ENCODE measurements around the gene HBQ1.
"Not testable (repeated sequence)": the region's sequence is repeated elsewhere in the genome, so short reads cannot be mapped to it uniquely, and the experiment has no call there.

HBQ1 gene

GRCh38 chr16:180101-180675, at the start of gene HBQ1:
Gene HBQ1 (plus strand): TSS chr16:180459. CDS start chr16:180487, 28 bp downstream.
- peak; percentile 86 for DNase-seq

GRCh38 chr16:130533-131173, 49.6 kb upstream of the HBQ1 start:
- DNase-seq: no peak

GRCh38 chr16:132120-132519, 48.1 kb upstream of the HBQ1 start:
- no peak for DNase-seq

GRCh38 chr16:133716-134115, 46.5 kb upstream of the HBQ1 start:
- DNase-seq: no peak

GRCh38 chr16:138049-138417, 42.2 kb upstream of the HBQ1 start:
- DNase-seq: peak; percentile 71

- DNase-seq: no peak
These were observed 39.9 kb upstream of the HBQ1 start for GRCh38 chr16:140175-140857.

GRCh38 chr16:142405-142967, 37.8 kb upstream of the HBQ1 start:
- DNase-seq: no peak

GRCh38 chr16:143047-143446, 37.2 kb upstream of the HBQ1 start:
- no peak for DNase-seq

- no peak for DNase-seq
These were observed 36.8 kb upstream of the HBQ1 start for GRCh38 chr16:143456-143855.

GRCh38 chr16:144797-145252, 35.4 kb upstream of the HBQ1 start:
- DNase-seq: no peak

- no peak for DNase-seq
These were observed 33.6 kb upstream of the HBQ1 start for GRCh38 chr16:146646-147045.

GRCh38 chr16:149024-149660, 31.1 kb upstream of the HBQ1 start:
- no peak for DNase-seq

GRCh38 chr16:152141-153128, 27.8 kb upstream of the HBQ1 start, which contains the start of gene HBZ:
Gene HBZ (plus strand): TSS chr16:152644. CDS start chr16:152910, 266 bp downstream.
- no peak for DNase-seq

- not testable (repeated sequence) for DNase-seq
These were observed 27.1 kb upstream of the HBQ1 start for GRCh38 chr16:153129-153521.

GRCh38 chr16:153550-154216, 26.6 kb upstream of the HBQ1 start:
- DNase-seq: not testable (repeated sequence)

GRCh38 chr16:154217-155030, 25.8 kb upstream of the HBQ1 start:
- no peak for DNase-seq

GRCh38 chr16:155031-155398, 25.2 kb upstream of the HBQ1 start:
- no peak for DNase-seq

- DNase-seq: no peak
These were observed 21.0 kb upstream of the HBQ1 start for GRCh38 chr16:159136-159849.

- not testable (repeated sequence) for DNase-seq
These were observed 20.0 kb upstream of the HBQ1 start for GRCh38 chr16:160242-160641.

GRCh38 chr16:160691-161190, 19.5 kb upstream of the HBQ1 start:
- DNase-seq: no peak
